Limb (tissue), 2 donors: ENCODE measurements around the gene ST7L.
"Not testable (repeated sequence)": the region's sequence is repeated elsewhere in the genome, so short reads cannot be mapped to it uniquely, and the experiment has no call there.

Source experiments
- DNase-seq, 2 donors: peaks; one replicate each; pipeline ENCODE4 v3.0.0-alpha.2; 2016; ENCODE audit errors: extremely low spot score in 2 of 2

ST7L gene, protein sequence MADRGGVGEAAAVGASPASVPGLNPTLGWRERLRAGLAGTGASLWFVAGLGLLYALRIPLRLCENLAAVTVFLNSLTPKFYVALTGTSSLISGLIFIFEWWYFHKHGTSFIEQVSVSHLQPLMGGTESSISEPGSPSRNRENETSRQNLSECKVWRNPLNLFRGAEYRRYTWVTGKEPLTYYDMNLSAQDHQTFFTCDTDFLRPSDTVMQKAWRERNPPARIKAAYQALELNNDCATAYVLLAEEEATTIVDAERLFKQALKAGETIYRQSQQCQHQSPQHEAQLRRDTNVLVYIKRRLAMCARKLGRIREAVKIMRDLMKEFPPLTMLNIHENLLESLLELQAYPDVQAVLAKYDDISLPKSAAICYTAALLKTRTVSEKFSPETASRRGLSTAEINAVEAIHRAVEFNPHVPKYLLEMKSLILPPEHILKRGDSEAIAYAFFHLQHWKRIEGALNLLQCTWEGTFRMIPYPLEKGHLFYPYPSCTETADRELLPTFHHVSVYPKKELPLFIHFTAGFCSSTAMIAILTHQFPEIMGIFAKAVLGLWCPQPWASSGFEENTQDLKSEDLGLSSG

DNA sequence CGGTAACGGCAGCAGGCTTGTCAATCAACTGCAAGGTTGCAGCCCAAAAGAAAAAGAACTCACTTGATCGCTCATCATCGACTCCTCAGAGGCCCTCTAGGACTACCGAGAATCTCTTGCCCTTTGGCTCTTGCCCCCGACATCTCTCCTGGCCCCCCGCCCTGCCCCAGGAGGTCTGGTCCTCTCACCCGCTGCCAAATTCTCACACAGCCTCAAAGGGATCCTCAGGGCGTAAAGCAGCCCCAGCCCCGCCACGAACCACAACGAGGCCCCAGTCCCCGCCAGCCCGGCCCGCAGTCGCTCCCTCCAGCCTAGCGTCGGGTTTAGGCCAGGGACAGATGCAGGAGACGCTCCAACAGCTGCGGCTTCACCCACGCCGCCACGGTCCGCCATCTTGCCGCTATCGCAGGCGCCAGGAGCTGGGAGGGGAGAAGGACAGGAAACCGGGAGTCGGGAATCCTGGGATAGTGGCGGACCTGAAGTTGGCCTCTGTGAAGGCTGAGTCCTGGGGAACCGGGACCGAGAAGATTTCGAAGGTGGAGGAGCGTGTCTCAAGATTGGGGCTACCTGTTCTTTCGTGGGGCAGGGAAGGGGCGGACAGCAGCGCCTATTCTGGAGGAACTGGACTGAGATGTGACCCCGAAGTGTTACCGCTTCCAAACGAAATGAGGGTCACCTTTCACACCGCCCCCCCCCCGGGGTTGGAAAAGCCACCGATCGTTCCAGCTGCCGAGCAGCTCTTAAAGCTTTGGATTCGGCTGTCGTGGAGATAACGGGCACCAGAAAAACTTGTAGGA, at the start of gene ST7L:
Gene ST7L, minus strand, starts transcription at position 421 of the 797 bp plus-strand sequence. Its CDS starts 28 bp downstream, at position 393.
- peak; percentile 77 to 88 for DNase-seq

DNA sequence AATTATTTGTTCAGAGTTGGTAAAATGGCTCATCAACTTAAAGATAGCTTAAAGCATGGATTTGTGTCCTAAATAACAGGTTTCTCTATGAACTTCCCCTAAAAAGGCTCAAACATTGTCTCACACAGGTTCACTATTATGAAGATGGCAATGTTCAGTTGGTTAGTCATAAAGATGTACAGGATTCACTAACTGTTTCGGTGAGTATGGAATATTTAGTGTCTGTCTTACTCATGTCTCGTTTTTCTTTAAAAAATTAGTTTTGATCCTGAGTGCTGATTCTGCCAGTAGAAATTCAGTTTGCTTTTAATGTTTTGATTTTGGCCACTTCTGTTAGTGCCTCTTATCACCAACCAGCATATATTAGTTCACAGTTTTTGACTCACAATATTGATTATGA, 48.0 kb upstream of the ST7L start:
- DNase-seq, result no peak

DNA sequence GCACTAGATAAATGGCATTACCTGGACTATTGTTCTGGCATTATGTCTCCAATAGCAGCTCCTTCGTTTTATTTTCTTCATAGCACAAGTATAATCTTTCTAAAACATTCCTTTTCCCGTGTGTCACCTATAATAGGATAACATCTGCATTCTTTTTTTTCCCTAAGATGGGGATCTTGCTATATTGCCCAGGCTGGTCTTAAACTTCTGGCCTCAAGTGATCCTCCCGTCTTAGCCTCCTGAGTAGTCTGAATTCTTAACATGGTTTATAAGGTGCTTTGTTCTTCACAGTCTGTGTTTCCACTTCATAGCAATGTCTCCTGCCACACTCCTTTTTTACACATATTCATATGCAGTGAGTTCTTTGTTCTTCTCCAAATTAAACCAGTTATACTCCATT, 46.9 kb upstream of the ST7L start:
- no peak for DNase-seq

DNA sequence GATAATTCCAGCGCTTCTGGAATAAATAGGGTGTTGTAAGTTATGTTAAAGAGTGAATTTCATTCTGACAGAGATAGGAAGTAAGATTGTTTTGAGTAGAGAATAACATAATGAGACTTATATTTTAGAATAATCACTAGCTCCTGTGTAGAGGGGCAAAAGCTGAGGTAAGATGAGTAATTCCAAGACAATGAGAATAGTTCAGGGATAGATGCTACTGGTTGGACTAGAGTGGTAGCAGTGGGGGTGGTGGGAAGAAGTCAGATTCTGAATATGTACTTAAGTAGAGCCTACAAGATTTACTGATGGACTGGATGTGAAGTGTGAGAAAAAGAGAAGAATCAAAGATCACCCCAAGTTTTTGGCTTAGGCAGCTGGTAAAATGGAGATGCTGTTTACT, 32.3 kb upstream of the ST7L start:
- no peak for DNase-seq

DNA sequence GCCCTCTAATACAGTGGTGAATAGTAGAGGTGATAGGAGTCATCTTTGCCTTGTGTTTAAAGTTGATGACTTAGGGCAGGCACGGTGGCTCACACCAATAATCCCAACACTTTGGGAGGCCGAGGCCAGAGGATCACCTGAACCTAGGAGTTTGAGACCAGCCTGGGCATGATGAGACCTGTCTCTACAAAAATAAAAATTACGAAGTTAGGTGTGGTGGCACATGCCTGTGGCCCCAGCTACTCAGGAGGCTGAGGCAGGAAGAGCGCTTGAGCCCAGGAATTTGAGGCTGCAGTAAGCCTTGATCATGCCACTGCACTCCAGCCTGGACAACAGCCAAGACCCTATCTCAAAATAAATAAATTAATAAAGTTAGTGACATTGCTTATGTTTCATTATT, 27.3 kb upstream of the ST7L start:
- no peak for DNase-seq

DNA sequence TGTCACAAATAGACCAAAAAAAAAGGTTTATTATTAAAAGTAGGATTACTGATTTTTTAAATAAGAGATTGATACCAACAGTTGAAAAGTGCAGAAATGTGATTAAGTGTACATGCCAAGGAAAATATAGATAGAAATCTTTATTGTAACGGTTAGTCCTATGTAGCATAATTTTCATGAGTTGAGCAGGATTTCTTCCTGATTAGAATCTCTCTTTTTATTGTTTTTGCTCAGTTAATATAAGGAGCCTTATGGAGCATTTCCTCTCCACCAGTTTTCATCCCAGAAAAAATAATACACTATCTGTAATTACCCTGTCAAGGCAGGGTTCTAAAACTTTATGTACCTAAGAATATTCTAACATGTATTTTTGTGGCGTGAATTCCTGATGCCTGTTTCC, 24.1 kb upstream of the ST7L start:
- DNase-seq, result no peak

DNA sequence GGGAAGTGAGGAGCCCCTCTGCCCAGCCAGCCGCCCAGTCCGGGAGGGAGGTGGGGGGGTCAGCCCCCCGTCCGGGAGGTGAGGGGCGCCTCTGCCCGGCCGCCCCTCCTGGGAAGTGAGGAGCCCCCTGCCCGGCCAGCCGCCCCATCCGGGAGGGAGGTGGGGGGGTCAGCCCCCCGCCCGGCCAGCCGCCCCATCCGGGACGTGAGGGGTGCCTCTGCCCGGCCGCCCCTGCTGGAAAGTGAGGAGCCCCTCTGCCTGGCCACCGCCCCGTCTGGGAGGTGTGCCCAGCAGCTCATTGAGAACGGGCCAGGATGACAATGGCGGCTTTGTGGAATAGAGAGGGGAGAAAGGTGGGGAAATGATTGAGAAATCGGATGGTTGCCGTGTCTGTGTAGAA, 21.5 kb upstream of the ST7L start:
- not testable (repeated sequence) for DNase-seq

DNA sequence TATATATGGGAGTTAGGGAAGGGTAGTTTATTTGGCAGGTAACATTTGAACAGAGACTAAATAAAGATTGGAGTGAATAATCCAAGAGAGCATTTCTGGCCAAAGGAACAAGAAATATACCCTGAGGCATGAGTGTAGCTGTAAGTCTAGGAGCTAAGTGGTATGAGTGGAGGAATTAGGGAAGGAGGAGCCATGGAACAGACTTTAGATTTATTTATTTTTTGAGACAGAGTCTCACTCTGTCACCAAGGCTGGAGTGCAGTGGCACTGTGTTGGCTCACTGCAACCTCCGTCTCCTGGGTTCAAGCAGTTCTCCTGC, 19.1 kb upstream of the ST7L start:
- DNase-seq, result no peak

DNA sequence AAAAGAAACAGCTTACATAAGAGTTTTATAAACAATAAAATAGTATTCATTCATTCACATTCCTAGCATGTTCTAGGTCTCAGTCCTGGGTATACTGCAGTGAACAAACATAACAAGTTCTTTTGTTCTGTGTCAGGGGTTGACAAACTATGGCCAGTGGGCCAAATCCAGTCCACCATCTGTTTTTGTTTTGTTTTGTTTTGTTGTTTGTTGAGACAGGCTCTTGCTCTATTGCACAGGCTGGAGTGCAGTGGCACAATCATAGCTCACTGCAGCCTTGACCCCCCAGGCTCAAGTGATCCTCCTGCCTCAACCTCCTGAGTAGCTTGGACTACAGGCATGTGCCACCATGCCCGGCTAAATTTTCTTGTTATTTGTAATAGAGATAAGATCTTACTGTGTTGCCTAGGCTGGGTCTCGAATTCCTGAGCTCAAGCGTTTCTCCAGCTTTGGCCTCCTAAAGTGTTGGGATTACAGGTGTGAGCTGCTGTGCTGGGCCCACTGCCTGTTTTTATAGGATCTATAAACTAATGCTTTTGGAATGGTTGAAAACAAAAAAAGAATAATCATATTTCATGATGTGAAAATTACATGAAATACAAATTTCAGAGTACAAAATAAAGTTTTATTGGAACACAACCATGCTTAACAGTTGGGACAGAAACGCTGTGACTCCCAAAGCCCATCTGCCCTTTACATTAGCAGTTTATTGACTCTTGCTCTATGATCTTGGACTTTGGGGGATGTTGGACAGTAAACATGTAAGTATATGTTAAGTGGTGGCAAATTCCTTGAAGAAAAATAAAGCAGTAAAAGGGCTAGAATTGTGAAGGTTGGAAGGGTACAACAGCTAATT, 18.5 kb upstream of the ST7L start:
- no peak for DNase-seq

DNA sequence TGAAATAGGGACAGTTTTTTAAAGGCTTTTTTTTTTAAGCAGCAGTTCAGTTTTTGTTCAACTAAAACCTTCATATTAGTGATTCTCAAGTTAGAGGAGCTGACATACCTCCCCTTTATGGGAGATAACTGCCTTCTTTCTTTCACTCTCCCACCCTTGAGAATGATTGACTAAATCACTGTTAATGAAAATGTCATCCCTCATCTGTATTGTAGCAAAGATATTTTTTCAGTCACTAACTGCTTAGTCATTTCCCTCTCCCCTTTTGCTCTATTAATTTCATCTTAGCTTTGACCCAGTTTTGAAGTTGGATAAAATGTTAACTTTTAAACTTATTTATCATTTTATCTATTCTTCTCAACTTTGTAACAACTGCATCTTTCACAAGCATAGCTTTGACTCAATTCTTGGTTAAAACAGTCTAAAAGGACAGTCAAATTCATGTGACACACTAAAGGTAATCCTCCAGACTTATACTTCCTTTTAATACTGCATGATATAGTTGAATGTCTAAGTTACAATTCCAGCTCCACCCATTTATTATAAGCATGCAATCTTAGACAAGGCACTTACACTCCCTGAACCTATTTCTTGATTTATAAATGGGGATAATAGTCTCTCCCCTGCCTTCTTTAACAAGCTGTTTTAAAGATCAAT, 17.8 kb upstream of the ST7L start:
- no peak for DNase-seq

DNA sequence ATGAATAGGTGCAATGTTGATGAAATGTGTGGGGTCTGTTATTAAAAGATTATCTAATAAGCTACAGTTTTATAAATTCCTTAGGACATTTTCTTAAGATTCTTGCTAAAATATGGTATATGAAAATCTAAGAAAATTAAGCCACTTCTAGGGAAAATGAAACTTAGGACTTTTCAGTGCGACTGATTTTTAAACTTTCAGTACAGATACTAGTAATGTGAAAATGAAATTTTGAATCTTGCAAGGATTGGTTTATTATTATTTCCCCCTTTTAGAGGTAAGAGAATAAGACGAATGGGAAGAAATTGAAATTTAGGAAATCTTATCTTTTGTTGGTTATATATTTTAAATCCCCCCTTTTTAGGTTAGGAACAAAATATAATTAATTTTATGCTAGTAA, 17.1 kb upstream of the ST7L start:
- no peak for DNase-seq

DNA sequence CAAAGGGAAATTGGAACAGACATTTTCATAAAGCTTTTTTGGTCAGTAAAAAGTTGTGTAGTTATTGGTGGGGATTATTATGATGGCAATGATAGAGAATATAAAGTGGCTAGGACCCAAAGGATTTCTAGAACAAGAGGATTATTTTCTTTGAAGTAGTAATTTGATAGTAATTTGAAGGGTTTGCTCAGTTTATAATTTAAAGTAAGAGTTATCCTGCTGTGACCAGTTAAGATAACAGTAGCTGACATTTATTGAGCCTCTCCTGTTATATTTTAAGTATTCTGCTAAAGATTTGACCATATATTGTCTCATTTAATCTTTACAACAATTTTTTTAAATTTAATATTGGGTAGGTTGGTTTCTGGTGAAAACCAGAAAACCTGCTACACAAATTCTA, 15.4 kb upstream of the ST7L start:
- no peak for DNase-seq

DNA sequence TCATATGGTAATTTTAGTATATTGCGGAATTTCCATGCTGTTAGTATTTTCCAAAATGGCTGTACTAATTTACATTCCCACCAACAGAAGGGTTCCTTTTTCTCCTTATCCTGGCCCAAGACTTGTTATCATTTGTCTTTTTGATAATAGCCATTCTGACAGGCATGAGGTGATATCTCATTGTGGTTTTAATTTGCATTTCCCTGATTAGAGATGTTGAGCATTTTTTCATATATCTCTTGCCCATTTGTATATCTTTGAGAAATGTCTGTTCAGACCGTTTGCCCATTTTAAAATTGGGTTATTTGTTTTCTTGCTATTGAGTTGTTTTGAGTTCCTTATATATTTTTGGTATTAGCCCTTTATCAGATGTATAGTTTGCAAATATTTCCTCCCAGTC, 14.7 kb upstream of the ST7L start:
- DNase-seq, result no peak

DNA sequence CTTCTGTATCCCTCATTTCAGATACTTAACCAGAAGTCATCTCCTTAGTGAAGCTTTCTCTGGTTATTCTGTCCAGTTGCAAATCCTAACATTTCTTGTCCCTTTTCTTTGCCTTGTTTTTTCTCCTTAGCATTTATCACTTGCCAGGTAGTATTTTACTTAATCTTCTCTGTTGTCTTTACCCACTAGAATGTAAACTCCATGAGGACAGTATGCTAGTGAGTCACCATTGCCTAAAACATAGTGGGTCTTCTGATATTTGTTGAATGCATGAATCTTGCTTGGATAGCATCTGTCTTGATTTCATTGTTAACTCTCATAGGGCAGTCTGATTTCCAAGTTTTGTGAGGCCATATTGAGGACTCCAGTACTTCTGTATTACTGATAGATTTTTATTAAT, 10.3 kb upstream of the ST7L start:
- DNase-seq, result no peak

DNA sequence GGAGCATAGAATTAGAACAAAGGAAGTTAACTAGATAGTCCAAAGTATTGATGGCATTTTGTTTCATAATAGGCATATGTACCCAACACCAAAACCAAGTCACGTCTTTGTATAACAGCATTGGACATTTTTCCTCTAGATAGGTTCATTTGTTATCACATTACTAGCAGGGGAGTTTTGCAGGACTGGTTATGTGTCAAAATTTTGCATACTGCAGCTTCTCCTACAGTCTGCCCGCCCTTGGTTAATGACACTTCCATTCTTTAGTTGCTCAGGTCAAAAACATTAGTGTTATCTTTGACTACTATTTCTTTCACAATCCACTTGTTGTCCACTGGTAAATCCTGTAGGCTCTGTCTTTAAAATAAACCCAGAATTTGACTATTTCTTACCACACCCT, 9.6 kb upstream of the ST7L start:
- DNase-seq, result no peak

DNA sequence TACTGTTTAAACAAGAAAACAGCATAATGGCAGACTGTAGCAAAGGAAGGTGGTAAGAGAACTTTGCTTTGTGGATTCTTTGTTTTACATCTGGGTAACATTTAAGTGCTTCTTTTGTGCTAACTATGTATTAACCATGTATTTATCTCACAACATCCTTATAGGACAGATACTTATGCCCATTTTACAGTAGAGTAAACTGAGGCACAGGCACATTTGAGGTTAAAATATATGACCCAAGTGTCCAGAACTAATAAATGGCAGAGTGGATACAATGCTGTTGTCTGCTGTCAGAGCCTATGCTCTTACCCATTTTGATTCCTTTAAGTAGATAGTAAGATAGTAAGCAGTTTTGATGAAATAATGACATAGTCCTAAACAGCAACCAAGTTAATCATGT, 7.9 kb upstream of the ST7L start:
- no peak for DNase-seq

DNA sequence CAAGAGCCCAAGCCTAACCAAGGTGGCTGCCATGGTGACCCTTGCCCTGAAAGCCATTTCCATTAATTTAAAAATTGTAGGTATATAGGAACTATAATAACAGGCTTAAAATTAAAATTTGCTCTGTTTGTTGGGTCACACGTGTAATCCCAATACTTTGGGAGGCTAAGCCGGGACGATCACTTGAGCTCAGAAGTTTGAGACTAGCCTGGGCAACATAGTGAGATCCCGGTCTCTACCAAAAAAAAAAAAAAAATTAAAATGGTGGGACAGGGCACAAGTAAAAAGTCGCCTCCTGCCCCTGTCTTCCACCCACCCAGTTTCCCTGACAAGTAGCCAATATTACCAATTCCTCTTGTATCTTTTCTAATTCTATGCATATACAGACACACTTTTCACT, 7.3 kb upstream of the ST7L start:
- DNase-seq, result no peak

DNA sequence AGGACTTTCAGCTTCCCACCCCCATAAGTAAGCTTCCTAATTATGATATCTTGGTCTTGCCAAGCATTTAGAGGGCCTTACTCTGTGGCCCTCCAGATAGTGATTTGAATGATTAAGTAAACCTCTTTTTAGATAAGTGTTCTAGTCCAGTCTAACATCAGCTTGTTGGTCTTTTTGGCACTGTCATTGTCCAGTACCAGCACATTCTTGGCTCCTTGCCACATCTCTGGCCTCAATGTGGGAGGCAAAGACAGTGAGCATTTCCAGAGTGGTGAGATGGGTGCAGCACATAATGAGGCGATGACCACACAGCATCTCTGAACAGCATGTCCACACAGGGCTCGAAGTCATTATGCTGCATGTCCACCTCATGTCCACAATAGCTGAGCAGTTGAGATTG, 6.8 kb upstream of the ST7L start:
- DNase-seq, result no peak

DNA sequence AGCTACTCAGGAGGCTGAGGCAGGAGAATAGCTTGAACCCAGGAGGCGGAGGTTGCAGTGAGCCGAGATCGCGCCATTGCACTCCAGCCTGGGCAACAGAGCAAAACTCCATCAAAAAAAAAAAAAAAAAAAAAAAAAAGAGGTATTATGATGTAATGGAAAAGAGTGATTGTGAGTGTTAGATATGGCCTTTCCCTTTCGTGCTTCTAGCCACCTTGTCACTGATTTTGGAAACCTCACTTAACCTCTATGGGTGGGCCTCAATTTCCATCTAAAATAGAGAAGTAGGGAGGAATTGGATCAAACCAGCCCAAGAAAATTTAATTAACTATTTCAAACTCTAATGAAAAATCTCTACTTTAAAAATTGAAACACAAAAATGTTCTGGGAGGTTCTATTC, 5.6 kb upstream of the ST7L start:
- DNase-seq, result not testable (repeated sequence)

DNA sequence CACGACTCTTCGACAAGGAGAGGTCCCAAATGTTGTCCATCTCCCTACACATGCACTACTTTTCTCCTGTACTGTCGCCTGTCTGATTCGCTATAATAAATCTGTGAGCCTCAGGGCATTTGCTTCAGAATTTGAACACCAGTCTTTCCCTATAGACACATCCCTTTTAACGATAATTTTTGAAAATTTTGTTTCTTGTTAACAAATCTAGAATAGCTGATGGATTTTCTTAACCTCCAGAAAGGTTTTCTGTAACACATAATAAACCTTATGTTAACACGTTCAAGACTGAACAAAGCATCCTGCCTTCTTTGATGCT, 1.4 kb upstream of the ST7L start:
- DNase-seq, result peak in 1 of 2 donors; percentile 35
